ENCODE data around the gene PCYT1A.
"Not testable (repeated sequence)": the region's sequence is repeated elsewhere in the genome, so short reads cannot be mapped to it uniquely, and the experiment has no call there.

PCYT1A gene

GRCh38 chr3:196192524-196193051 lies 94.9 kb downstream of the PCYT1A start:
- DNase-seq (ENCODE audit: low spot score): no peak

- DNase-seq (ENCODE audit: low spot score): no peak
These were observed 95.4 kb downstream of the PCYT1A start for GRCh38 chr3:196192036-196192523.

- no peak for DNase-seq (ENCODE audit: low spot score)
These were observed 97.8 kb downstream of the PCYT1A start for GRCh38 chr3:196189566-196190347.

- peak; percentile 79 for DNase-seq (ENCODE audit: low spot score)
These were observed 100.6 kb downstream of the PCYT1A start for GRCh38 chr3:196186651-196187573.

- DNase-seq (ENCODE audit: low spot score): no peak
These were observed 102.6 kb downstream of the PCYT1A start for GRCh38 chr3:196184881-196185280.

GRCh38 chr3:196184169-196184432 lies 103.4 kb downstream of the PCYT1A start:
- DNase-seq (ENCODE audit: low spot score): not testable (repeated sequence)

DNA sequence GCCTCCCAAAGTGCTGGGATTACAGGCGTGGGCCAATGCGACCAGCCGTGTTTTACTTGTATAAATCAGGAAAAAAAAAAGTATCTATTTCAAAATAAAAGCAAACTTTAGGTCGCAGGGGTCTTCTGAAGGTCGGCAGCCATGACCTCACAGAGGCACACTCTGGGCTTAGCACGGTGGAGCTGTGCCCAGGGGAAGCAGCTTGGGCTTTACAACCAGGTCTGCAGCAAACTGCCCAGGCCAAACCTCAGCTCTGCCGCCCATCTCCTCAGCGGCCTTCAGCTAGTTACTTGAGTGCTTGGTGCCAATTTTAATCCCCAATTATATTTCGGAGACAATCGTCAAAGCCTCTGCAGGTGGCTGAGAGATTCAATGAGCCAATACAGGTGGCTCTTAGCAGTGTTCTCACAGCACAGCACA lies 106.4 kb downstream of the PCYT1A start:
- DNase-seq (ENCODE audit: low spot score): no peak

GRCh38 chr3:196180346-196180745 lies 107.2 kb downstream of the PCYT1A start:
- no peak for DNase-seq (ENCODE audit: low spot score)

Measured in left forelimb (tissue), 1 donor.